ENCODE data around the gene DCDC2.
"Not testable (repeated sequence)": the region's sequence is repeated elsewhere in the genome, so short reads cannot be mapped to it uniquely, and the experiment has no call there.

Gene DCDC2

DNA sequence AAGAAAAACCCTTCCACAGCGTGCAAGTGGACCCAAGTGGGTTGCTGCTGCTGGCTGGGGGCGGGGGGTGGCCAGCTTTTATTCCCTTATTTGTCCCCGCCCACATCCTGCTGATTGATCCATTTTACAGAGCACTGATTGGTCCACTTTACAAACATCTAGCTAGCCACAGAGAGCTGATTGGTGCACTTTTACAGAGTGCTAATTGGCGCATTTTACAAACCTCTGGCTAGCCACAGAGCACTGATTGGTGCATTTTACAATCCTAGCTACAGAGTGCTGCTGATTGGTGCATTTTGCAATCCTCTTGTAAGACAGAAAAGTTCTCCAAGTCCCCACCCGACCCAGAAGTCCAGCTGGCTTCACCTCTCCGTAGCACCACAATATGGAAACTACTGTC is 99.6 kb downstream of the DCDC2 start:
- not testable (repeated sequence) for DNase-seq (ENCODE audit: low read depth)

DNA sequence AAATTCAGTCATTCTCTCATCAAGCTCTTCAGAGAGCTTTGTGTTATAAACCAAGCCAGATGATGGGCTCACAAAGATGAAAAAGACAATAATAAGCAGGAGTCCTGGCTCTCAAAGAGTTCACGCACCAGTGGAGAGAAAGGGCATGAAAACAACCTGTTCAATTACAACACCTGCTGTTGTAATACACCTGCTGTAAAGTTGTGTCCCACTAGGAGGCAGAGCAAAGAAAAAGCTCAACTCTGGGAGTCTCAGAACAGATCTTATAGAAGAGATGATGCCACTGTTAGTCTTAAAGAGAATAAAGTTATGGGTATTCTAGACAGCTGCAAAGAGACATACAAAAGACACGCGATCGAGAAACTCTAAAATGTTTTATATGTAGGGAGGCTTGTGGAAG is 100.6 kb downstream of the DCDC2 start:
- DNase-seq (ENCODE audit: low read depth): no peak

DNA sequence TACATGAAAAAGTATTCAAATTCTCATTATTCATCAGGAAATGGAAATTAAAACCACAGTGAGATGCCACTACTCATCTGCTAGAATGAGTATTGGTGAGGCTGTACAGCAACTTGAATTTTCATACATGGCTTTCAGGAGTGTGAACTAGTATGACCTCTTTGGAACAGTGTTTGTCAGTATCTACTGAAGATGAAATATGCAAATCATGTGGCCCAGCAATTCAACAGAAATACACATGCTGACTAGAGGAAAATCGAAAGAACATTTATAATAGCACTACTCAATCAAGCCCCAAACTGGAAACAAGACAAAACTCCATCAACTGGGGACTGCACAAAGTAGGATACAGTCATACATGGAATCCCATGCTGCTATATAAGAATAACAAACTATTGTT is 102.2 kb downstream of the DCDC2 start:
- DNase-seq (ENCODE audit: low read depth): no peak

DNA sequence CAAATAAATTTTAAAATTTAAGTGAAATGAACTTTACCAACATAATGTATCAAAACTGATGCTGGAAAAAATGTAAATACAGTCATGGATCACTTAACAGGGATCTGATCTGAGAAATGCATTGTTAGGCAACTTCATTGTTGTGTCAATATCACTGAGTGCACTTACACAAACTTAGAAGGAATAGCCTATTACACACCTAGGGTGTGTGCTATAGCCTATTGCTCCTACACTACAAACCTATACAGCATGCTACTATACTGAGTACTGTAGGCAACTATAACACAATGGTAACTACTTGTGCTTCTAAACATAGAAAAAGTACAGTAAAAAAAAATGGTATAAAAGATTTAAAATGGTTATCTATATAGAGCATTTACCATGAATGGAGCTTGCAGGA is 104.5 kb downstream of the DCDC2 start:
- DNase-seq (ENCODE audit: low read depth): no peak

DNA sequence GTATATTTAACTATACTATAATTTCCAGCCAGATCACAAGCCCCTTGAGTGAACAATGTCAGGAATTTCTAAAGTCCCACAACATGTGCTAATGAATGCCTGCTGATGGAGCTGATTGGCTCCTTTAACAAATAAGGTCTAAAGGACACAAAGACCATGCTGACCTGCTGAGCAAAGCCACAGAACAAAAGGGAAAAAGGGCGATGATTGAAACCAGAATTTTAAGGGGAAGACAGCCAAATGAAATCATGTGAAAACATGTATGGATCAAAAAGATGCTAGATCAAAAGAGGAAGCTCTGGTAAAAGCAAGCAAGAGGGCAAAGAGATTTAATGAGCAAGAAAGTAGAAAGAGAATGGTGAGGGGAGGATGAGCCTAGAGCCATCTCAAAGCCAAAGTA is 105.6 kb downstream of the DCDC2 start:
- DNase-seq (ENCODE audit: low read depth): no peak

DNA sequence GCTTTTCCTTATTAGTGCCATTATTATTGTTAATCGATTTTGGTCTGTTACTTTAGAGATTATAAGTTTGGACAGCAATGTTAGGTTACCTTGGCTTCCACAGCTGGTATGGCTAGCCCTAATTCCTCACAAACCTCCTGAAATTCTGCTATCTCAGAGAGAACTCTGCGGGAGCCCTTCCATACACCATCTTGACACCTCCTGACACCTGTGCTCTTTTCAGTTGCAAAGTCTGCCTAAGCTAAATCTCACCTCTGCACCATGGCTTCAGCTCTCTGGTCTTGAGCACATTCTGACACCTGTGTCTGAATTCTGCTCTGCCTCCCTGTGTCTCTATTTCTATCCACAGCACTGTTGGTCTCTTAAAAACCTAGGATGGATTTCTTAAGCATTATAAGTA is 106.5 kb downstream of the DCDC2 start:
- no peak for DNase-seq (ENCODE audit: low read depth)

DNA sequence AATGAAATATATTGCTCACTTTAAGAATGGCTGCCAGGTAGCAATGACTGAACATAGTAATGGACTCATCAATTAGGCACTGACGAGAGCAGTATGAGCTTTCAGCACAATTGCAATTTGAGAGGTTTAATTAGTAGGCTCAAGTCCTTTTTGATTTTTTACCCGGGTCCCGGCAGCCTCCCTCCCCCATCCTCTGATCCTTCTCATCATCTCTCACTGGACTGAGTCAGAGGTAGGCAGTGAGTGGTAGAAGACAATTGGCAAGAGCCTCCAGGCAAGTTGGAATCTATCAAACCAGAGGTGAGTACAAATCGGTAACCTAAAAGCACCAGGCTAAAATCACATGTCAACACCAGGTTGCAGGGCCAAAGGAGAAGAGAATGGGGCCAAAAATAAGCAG is 107.9 kb downstream of the DCDC2 start:
- no peak for DNase-seq (ENCODE audit: low read depth)

DNA sequence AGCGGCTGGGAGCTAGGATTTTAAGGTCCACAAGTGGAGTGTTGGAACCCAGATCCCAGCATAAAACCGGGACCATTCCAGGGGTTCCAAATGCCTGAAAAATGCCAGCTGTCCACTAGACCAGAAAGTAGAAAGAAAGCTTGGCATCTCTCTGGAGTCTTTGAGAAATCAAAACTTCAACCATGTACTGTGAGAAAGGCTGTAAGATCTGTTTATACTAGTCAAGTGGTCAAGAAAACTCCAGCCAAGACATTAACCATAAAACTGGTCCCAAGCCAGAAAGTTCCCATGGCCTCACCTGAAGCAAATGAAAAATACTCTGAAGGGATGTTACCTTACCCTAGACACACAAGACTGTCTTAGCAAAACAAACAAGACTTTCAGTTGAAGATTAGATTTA is 112.6 kb downstream of the DCDC2 start:
- no peak for DNase-seq (ENCODE audit: low read depth)

DNA sequence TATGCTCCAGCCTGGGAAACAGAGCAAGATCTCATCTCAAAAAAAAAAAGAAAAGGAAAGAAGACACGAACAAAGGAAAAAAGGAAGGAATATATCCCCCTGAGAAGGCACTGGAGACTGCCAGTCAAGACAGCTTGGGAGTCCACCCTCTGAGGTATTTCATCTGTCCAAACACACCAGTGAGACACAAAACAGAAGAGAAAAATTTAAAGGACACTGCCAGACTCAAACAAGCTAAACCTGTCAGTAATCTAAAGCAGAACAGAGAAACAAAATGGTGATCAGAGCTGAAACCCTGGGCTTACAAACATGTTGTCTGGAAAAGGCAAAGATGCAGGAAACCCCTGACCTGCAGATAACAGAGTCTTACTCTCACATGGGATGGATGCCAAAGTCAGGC is 114.9 kb downstream of the DCDC2 start:
- no peak for DNase-seq (ENCODE audit: low read depth)

DNA sequence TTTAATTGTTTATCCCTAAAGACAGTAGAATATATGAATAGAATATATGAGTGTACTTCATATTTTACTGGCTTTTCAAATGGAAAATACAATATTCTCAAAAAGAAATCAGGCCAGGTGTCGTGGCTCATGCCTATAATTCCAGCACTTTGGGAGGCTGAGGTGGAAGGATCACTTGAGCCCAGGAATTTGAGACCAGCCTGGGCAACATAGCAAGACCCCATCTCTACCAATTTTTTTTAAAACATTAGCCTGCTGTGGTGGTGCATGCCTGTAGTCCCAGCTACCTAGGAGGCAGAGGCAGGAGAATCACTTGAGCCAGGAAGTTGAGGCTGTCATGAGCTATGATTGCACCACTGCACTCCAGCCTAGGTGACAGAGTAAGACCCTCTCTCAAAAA is 116.1 kb downstream of the DCDC2 start:
- not testable (repeated sequence) for DNase-seq (ENCODE audit: low read depth)

DNA sequence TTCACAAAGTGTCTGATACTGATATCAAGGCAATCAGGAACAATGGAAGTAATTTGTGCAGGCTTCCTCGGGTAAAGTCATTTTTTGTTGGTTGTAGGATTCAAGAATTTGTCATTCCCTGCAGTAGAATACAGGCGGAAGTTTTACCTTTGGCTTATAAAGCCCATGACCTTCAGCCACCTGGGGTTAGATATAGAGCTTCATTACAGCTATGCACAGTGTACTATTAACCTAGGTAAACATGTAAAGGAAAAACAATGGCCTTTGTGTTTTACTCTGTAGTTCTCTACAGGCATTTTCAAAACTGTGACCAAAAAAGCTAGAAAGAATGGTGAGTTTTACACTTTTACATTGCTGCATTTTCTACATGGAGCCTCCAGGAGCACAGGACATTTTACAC is 116.9 kb downstream of the DCDC2 start:
- no peak for DNase-seq (ENCODE audit: low read depth)

DNA sequence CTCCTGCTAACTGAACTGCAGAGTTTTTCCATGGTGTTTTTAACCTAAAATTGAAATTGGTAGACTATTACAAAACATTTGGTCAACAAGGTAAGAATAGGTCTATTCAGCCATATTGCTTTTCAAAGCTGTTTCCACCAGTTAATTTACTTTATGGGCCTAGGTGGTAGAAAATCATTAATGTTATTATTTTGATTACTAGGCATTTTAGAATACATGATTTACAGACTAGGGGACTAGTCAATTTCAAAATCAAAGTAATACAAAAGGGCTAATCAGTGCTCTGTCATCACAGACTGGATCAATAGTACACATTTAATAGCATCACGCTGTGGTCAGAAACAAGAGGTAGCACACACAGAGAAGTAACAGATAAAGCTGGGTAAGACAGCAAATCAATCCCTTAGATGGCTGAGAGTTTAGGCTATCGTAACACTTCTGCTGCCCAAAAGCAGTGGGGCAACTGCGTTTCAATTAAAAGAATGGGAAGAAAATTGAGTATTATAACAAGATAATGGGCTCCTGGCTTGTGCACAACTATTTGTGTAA is 117.4 kb downstream of the DCDC2 start:
- DNase-seq (ENCODE audit: low read depth): no peak

DNA sequence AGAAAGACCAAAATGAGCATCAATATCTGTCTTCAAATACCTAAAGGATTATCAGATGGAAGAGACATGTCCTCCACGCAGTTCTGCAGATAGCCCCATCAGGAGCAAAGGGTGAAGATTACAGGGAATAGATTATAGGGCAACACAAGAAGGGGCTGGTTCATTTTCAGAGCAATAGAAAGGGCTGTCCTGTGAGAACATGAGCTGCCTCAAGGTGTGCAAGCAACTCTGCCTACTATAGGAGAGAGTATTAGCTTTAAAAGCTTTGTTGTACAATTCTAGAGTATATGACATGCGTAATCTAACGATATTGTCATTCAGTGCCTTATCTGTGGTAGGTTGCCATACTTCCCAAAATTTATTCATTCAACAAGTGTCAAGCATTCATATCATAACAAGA is 119.2 kb downstream of the DCDC2 start:
- no peak for DNase-seq (ENCODE audit: low read depth)

DNA sequence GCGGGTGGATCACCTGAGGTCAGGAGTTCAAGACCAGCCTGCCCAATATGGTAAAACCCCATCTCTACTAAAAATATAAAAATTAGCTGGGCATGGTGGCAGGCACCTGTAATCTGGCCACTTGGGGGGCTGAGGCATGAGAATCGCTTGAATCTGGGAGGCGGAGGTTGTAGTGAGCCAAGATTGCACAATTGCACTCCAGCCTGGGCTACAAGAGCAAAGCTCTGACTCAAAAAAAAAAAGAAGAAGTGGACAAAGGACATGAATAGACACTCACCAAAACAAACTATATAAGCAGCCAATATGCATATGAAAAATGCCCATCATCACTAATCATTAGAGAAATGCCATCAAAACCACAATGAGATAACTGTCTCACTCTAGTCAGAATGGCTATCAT is 121.1 kb downstream of the DCDC2 start:
- not testable (repeated sequence) for DNase-seq (ENCODE audit: low read depth)

DNA sequence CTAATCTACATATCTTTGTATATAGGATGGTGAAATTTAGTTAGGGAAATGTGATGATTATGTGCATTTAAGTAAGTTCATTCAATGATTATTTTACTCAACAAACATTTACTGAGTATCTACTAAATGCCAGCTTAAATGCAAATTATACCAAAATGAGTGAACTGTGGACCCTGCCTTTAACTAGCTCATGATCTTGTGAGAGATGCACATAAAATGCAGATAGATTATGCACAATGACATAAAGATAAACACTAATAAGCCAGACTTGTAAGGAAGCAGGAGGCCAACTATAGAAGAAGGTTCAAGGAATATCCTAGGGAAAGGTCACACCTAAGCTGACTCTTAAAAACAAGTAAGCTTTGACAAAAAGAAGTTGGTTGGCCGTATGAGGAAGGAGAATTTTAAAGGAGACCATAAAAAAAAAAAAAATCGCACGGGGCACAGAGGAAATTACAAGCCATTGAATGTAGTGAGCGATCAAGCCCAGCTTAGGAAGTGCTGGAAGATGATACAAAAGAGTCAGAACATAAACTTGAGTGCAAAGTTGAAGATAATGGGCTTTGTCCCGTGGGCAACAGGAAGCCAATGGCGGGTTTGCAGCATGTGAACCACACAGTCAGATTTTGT is 123.9 kb downstream of the DCDC2 start:
- no peak for DNase-seq (ENCODE audit: low read depth)

DNA sequence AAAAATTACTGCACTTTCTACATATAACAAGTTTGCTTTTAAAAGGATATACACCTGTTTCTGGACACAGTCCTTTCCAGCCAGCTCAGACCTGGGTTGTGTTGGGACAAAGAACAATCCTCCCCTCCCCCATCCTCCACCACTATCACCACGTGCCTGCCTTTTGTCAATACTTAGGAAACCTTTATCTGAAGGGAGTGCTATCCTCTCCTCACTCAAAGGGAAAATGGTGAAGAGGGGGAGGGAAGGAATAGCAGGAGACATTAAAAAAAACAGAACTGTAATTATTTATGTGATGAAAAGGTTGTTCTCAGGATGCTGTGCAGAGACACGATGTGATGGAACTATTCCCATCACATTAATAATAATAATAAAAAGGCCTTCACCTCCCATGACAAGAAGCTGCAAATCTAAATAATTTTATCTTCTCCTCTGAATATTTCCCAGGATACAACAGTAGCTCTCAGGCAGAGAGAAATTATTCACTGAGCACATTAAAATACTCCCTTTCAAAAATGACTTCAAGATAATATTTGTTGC is 126.4 kb downstream of the DCDC2 start:
- no peak for DNase-seq (ENCODE audit: low read depth)

DNA sequence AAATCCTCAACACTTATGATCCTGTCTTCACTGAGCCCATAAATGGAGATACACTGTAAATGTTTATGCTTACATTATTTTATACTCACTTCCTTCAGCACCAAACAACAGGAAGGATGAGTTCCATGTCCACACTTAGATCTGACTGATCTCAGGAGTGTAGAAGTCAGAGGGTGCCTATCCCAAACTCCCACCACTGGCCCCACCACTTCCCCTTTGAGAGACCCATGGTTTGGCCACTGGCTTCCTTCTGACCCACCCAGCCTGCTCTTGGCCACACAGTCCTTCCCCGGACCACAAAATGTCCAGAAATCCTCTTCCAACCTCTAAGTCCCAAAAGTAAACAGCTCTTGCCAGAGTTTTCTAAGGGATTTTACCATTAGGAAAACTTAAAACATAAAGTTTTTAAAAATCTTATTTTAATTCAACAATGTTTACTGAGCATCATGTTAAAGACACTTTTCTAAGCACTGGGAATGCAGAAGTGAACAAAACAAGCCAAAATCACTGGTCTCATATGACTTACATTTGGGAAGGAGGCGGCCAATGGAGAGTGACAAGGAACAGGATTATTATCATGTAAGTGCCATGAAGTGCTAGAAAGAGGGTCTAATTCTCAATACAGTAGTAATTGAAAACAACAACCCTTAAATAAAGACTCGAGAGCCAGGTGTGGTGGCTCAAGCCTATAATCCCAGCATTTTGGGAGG is 128.0 kb downstream of the DCDC2 start:
- DNase-seq (ENCODE audit: low read depth): peak; percentile 29

DNA sequence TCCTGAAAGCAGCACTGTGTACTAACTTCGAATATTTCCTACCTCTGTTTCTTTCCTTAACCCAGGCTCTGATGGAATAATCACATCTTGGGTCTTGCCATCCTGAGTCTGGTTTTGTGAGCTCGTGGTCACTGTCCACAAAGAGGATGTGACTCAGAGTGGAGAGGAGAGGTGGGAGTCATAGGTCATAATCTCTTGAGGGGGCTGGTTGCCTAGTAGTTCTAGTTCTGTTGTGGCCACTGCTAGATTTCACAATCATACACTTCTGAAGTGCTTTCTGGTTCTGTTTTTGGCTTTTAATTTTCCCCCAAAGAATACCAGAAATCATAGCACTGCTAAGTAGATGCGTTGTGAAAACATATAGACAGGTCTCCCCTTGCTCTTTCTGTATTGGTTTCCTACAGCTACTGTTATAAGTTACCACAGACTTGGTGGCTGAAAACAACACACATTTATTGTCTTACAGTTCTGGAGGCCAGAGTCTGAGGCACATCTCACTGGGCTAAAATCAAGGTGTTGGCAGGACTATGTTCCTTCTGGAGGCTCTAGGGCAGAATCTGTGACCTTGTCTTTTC is 129.1 kb downstream of the DCDC2 start:
- no peak for DNase-seq (ENCODE audit: low read depth)

DNA sequence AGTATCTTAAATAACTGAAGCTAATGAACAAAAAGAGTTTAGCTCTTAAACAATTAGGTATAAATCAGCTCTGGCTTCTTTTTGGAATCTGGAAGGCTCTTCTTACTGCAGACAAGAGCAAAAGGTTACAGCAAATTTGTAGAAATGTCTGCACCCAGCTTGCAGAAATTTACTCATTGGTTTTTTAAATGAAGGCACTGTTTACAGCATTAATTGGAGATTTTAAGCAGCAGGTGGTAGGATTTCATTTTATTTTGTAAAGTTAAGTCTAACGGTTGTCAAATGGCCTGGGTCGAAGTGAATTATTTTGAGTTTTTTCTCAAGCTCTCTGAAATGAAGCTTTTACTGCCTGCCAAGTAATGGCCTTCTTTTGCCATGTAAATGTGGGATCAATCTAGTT is 129.7 kb downstream of the DCDC2 start:
- no peak for DNase-seq (ENCODE audit: low read depth)

DNA sequence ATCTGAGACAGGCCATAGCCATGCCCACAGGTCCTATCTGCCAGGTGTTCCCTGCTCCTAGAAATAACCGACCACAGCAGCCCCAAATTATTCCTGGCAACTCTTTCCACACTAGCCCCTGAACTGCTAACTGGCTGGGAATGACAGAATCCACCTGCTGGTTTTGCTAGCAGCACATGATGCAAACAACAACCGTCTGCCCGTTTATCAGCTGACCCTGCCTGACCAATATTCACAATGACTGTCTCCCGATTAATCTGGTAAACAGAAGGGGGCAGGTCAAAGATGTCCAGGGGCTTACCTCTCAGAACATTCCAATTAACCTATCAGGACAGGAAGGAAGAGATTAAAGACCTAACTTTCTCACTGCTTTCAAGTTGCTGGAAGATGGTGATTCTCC is 130.3 kb downstream of the DCDC2 start:
- no peak for DNase-seq (ENCODE audit: low read depth)

DNA sequence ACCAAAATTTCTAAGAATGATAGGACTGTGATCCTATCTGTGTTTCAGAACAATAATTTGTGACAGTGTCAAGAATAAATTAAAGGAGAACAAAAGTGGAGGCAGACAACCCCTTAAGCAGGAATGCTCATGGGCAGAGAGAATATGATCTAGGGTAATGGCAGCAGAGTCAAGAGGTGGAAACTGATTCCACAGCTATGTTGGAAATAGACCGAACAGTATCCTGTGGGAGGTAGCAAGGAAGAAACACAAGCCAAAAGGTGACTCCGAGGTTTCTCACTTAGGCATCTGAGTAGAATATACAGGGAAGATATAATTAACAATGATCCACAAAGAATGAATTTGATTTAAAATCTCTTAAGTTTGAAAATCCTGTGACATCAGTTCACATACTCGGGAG is 131.3 kb downstream of the DCDC2 start:
- no peak for DNase-seq (ENCODE audit: low read depth)

DNA sequence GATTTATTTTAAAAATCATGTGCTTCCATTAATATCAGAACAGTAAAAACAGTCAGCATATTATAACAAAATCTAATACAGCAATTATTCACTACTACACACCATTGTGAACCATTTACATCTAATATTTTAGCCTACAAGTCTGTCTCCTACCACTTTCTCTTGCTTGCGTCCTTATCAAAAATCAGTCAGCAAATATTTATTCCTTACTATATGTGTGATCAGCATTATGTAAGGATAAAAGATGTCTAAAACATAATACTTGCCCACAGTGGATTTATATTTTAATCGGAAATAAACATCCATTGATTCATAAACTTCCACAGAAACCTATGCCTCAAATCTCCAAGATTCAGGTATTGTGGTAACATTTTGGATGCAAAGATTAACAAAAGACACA is 132.0 kb downstream of the DCDC2 start:
- no peak for DNase-seq (ENCODE audit: low read depth)

Measured in CMK (cell line).